ENCODE data around the gene FAM200B. TPM values are rescaled to one million over a fixed set of nuclear protein-coding genes. Genes with fewer than 3 reads are reported as not detected.

FAM200B gene
- total RNA-seq, 1 donor = 31.8 TPM

- Histone ChIP-seq H3K4me2 (ENCODE audit: insufficient read depth, low read length) (peak overlapping the region; percentile 47), H3K9me3 (ENCODE audit: low read depth, low read length) (no peaks in the 10 kb centered on the region), H3K4me3 (ENCODE audit: insufficient read depth, low read length) (no peak overlapping the region), H3K4me1 (ENCODE audit: insufficient read depth, low read length) (peaks cover 36% of the 10 kb centered on the region), H3K79me2 (ENCODE audit: insufficient read depth, low read length) (no peaks in the 10 kb centered on the region), H3K36me3 (ENCODE audit: insufficient read depth, low read length) (peaks cover 4% of the 10 kb centered on the region), H3K27me3 (ENCODE audit: insufficient read depth, low read length) (no peaks in the 10 kb centered on the region), H2AFZ (ENCODE audit: low read length) (peak overlapping the region; percentile 10), H4K20me1 (ENCODE audit: insufficient read depth, low read length) (no peaks in the 10 kb centered on the region), H3K27ac (ENCODE audit: low read depth, low read length) (peak overlapping the region; percentile 62)
- TF ChIP-seq CTCF (IDR thresholded peaks at IDR 0.05; ENCODE audit: extremely low read depth, low read depth, low read length) = no peak
- DNase-seq (ENCODE audit: insufficient read length, low spot score, missing footprints) = no peak
These were observed 36.2 kb downstream of the FAM200B start for GRCh38 chr4:15717657-15718416.

- no peak for TF ChIP-seq CTCF (IDR thresholded peaks at IDR 0.05; ENCODE audit: extremely low read depth, low read depth, low read length)
- no peak overlapping the region for H3K4me3 ChIP-seq (ENCODE audit: insufficient read depth, low read length)
- H2AFZ ChIP-seq (ENCODE audit: low read length) = no peak overlapping the region
- H3K36me3 ChIP-seq (ENCODE audit: insufficient read depth, low read length) = peaks cover 6% of the 10 kb centered on the region
- no peaks in the 10 kb centered on the region for H3K79me2 ChIP-seq (ENCODE audit: insufficient read depth, low read length)
- peaks cover 36% of the 10 kb centered on the region for H3K4me1 ChIP-seq (ENCODE audit: insufficient read depth, low read length)
- no peaks in the 10 kb centered on the region for H4K20me1 ChIP-seq (ENCODE audit: insufficient read depth, low read length)
- no peaks in the 10 kb centered on the region for H3K9me3 ChIP-seq (ENCODE audit: low read depth, low read length)
- no peak for DNase-seq (ENCODE audit: insufficient read length, low spot score, missing footprints)
- no peak overlapping the region for H3K4me2 ChIP-seq (ENCODE audit: insufficient read depth, low read length)
- H3K27ac ChIP-seq (ENCODE audit: low read depth, low read length) = no peak overlapping the region
- H3K27me3 ChIP-seq (ENCODE audit: insufficient read depth, low read length) = no peaks in the 10 kb centered on the region
These were observed 36.8 kb downstream of the FAM200B start for GRCh38 chr4:15718465-15718864.

- Histone ChIP-seq H3K4me2 (ENCODE audit: insufficient read depth, low read length) (no peak overlapping the region), H2AFZ (ENCODE audit: low read length) (no peak overlapping the region), H3K36me3 (ENCODE audit: insufficient read depth, low read length) (peaks cover 6% of the 10 kb centered on the region), H3K9me3 (ENCODE audit: low read depth, low read length) (no peaks in the 10 kb centered on the region), H4K20me1 (ENCODE audit: insufficient read depth, low read length) (no peaks in the 10 kb centered on the region), H3K27ac (ENCODE audit: low read depth, low read length) (no peak overlapping the region), H3K4me3 (ENCODE audit: insufficient read depth, low read length) (no peak overlapping the region), H3K4me1 (ENCODE audit: insufficient read depth, low read length) (peaks cover 33% of the 10 kb centered on the region), H3K79me2 (ENCODE audit: insufficient read depth, low read length) (no peaks in the 10 kb centered on the region), H3K27me3 (ENCODE audit: insufficient read depth, low read length) (no peaks in the 10 kb centered on the region)
- DNase-seq (ENCODE audit: insufficient read length, low spot score, missing footprints) = no peak
- TF ChIP-seq CTCF (IDR thresholded peaks at IDR 0.05; ENCODE audit: extremely low read depth, low read depth, low read length) = no peak
These were observed 37.3 kb downstream of the FAM200B start for GRCh38 chr4:15718959-15719358.

- H3K4me2 ChIP-seq (ENCODE audit: insufficient read depth, low read length) = no peak overlapping the region
- H2AFZ ChIP-seq (ENCODE audit: low read length) = no peak overlapping the region
- H3K27me3 ChIP-seq (ENCODE audit: insufficient read depth, low read length) = no peaks in the 10 kb centered on the region
- peaks cover 6% of the 10 kb centered on the region for H3K36me3 ChIP-seq (ENCODE audit: insufficient read depth, low read length)
- no peak for DNase-seq (ENCODE audit: insufficient read length, low spot score, missing footprints)
- no peaks in the 10 kb centered on the region for H3K79me2 ChIP-seq (ENCODE audit: insufficient read depth, low read length)
- H3K27ac ChIP-seq (ENCODE audit: low read depth, low read length) = no peak overlapping the region
- H3K4me3 ChIP-seq (ENCODE audit: insufficient read depth, low read length) = no peak overlapping the region
- TF ChIP-seq CTCF (IDR thresholded peaks at IDR 0.05; ENCODE audit: extremely low read depth, low read depth, low read length) = no peak
- H3K4me1 ChIP-seq (ENCODE audit: insufficient read depth, low read length) = peaks cover 28% of the 10 kb centered on the region
- no peaks in the 10 kb centered on the region for H3K9me3 ChIP-seq (ENCODE audit: low read depth, low read length)
- no peaks in the 10 kb centered on the region for H4K20me1 ChIP-seq (ENCODE audit: insufficient read depth, low read length)
These were observed 37.9 kb downstream of the FAM200B start for GRCh38 chr4:15719506-15719905.

All from osteoblast (primary cell).